Measurements from ENCODE around the gene LIMCH1. TPM values are rescaled to one million over a fixed set of nuclear protein-coding genes. Genes with fewer than 3 reads are reported as not detected.

Gene LIMCH1
- total RNA-seq, 2 experiments from 2014 or later = not detected

GRCh38 chr4:41613821-41614220 lies 75.9 kb downstream of the LIMCH1 start:
- H3K9me3 ChIP-seq (ENCODE audit: low read length) = no peaks in the 10 kb centered on the region
- H3K27ac ChIP-seq (ENCODE audit: low read depth, low read length, poor library complexity, severe bottlenecking) = no peak overlapping the region
- no peaks in the 10 kb centered on the region for H3K9me2 ChIP-seq (ENCODE audit: insufficient read depth, low read length)
- no peak overlapping the region for H3K4me2 ChIP-seq (ENCODE audit: low read length)
- CTCF ChIA-PET (ENCODE audit: unreplicated experiment) = no interaction called here
- H3K79me2 ChIP-seq (ENCODE audit: insufficient read depth, low read depth, low read length) = no peaks in the 10 kb centered on the region
- no peak overlapping the region for H2AFZ ChIP-seq (ENCODE audit: low read length)
- no peak for DNase-seq (ENCODE audit: low spot score)
- BruUV-seq (replicated peaks) = no TSS peak
- intact Hi-C loops (cut with micrococcal nuclease; ENCODE audit: unreplicated experiment) = no loop called here
- no peaks in the 10 kb centered on the region for H3K36me3 ChIP-seq (ENCODE audit: insufficient read depth, low read length)
- no peaks in the 10 kb centered on the region for H3K4me1 ChIP-seq (ENCODE audit: insufficient read depth, low read length, poor library complexity, severe bottlenecking)
- POLR2A ChIA-PET = interaction anchor here (1.4 kb wide), 1 partner anchor 11 kb away, joined by 4 read pairs; no protein-coding TSS in a partner anchor
- no peak for TF ChIP-seq CTCF (conservative IDR thresholded peaks at IDR 0.05; ENCODE audit: low read length)
- TF ChIP-seq EZH2phosphoT487 (IDR thresholded peaks at IDR 0.05; ENCODE audit: borderline replicate concordance, low read depth, low read length) = no peak
- H3K4me3 ChIP-seq (ENCODE audit: low read depth, low read length, poor library complexity, severe bottlenecking) = no peak overlapping the region
- 0 out of 2 replicates have a peak, but pooled peaks cover 3% of the 10 kb centered on the region for H4K20me1 ChIP-seq (ENCODE audit: insufficient read depth, low read length)

GRCh38 chr4:41614519-41614918 lies 76.6 kb downstream of the LIMCH1 start:
- no TSS peak for BruUV-seq (replicated peaks)
- Histone ChIP-seq H3K4me1 (ENCODE audit: insufficient read depth, low read length, poor library complexity, severe bottlenecking) (no peaks in the 10 kb centered on the region), H3K79me2 (ENCODE audit: insufficient read depth, low read depth, low read length) (no peaks in the 10 kb centered on the region), H3K4me2 (ENCODE audit: low read length) (no peak overlapping the region), H3K27ac (ENCODE audit: low read depth, low read length, poor library complexity, severe bottlenecking) (no peak overlapping the region), H2AFZ (ENCODE audit: low read length) (no peak overlapping the region), H4K20me1 (ENCODE audit: insufficient read depth, low read length) (0 out of 2 replicates have a peak, but pooled peaks cover 3% of the 10 kb centered on the region), H3K4me3 (ENCODE audit: low read depth, low read length, poor library complexity, severe bottlenecking) (no peak overlapping the region), H3K36me3 (ENCODE audit: insufficient read depth, low read length) (no peaks in the 10 kb centered on the region), H3K9me2 (ENCODE audit: insufficient read depth, low read length) (no peaks in the 10 kb centered on the region), H3K9me3 (ENCODE audit: low read length) (no peaks in the 10 kb centered on the region)
- TF ChIP-seq EZH2phosphoT487 (IDR thresholded peaks at IDR 0.05; ENCODE audit: borderline replicate concordance, low read depth, low read length) (no peak), CTCF (conservative IDR thresholded peaks at IDR 0.05; ENCODE audit: low read length) (no peak)
- CTCF ChIA-PET (ENCODE audit: unreplicated experiment) = no interaction called here
- POLR2A ChIA-PET = interaction anchor here (0.7 to 1.4 kb wide), 2 partner anchors 10 to 151 kb away, joined by 3 to 4 read pairs; no protein-coding TSS in a partner anchor
- intact Hi-C loops (cut with micrococcal nuclease; ENCODE audit: unreplicated experiment) = no loop called here
- DNase-seq (ENCODE audit: low spot score) = no peak

GRCh38 chr4:41619161-41619560 lies 81.2 kb downstream of the LIMCH1 start:
- no peaks in the 10 kb centered on the region for H3K79me2 ChIP-seq (ENCODE audit: insufficient read depth, low read depth, low read length)
- intact Hi-C loops (cut with micrococcal nuclease; ENCODE audit: unreplicated experiment) = no loop called here
- no TSS peak for BruUV-seq (replicated peaks)

More at GRCh38 chr4:41619161-41619560, 81.2 kb downstream of the LIMCH1 start:
- no peak overlapping the region for H3K4me3 ChIP-seq (ENCODE audit: low read depth, low read length, poor library complexity, severe bottlenecking)
- TF ChIP-seq EZH2phosphoT487 (IDR thresholded peaks at IDR 0.05; ENCODE audit: borderline replicate concordance, low read depth, low read length) = no peak
- no peak for DNase-seq (ENCODE audit: low spot score)
- ChIA-PET CTCF (ENCODE audit: unreplicated experiment) (no interaction called here), POLR2A (interaction anchor here (0.6 kb wide), 1 partner anchor 9 kb away, joined by 4 read pairs; no protein-coding TSS in a partner anchor)
- H3K9me2 ChIP-seq (ENCODE audit: insufficient read depth, low read length) = no peaks in the 10 kb centered on the region
- H2AFZ ChIP-seq (ENCODE audit: low read length) = no peak overlapping the region
- H3K27ac ChIP-seq (ENCODE audit: low read depth, low read length, poor library complexity, severe bottlenecking) = no peak overlapping the region
- no peak overlapping the region for H3K4me2 ChIP-seq (ENCODE audit: low read length)
- no peaks in the 10 kb centered on the region for H3K4me1 ChIP-seq (ENCODE audit: insufficient read depth, low read length, poor library complexity, severe bottlenecking)
- no peaks in the 10 kb centered on the region for H4K20me1 ChIP-seq (ENCODE audit: insufficient read depth, low read length)
- no peaks in the 10 kb centered on the region for H3K36me3 ChIP-seq (ENCODE audit: insufficient read depth, low read length)
- no peaks in the 10 kb centered on the region for H3K9me3 ChIP-seq (ENCODE audit: low read length)
